Stimulated activated CD8-positive, alpha-beta memory T cell treated with anti-CD3 and anti-CD28 coated beads, Interleukin-4, amount 100 ng/mL, for 24 hours (primary cell): ENCODE data around the gene NOS3.

Experiments used
- DNase-seq: peaks from one replicate; pipeline ENCODE4 v3.0.0-alpha.2; 2020; ENCODE audit warnings: low read depth

NOS3 gene

DNA sequence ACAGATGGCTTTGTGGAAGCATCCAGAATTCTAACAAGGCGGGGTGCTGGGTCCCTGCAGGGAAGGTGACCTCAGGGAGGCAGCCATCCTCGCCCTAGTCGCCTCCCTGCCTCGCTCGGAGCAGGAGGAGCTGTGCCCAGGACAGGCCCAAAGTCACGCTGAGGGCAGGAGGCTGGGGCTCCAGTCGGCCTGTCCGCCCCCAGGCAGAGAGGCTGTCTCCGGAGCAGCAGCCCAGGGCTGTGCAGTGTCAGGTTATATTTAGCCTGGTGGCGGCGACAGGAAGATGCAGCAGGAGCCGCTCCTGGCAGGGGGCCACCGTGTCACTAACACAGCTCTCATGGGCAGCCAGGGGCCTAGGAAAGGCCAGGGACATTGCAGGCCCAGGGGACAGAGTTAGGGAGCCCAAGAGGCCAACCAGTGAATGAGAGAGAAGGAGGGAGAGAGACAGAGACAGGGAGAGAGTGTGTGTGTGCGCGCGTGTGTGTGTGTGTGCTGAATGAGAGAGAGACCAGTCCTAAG lies 26.2 kb upstream of the NOS3 start:
- DNase-seq = no peak

DNA sequence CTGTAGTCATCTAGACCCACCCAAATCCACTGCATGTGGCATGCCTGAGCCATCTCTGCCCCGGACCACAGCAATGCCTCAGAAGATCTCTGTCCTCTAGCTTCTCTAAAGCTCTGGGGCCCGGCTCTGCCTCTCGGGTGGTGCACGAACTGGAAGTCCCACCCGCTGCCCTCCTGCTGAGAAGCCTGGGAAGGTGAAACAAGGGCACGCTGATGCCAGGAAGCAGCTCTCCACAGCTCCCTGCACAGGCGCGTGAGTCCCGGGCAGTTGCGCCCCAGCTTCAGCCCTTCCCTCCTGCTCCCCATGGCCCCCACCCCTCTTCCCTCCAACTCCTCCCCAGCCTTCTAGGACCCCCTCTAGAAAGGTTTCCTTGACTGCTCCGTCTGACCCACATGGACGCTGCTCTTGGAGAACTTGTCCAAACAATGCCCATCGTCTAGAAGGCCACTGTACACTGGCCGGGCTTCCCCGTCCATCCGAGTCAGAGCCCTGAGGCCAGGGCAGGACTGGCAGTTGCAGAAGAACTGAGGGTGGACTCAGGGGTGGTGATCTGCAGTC lies 25.5 kb upstream of the NOS3 start:
- no peak for DNase-seq

DNA sequence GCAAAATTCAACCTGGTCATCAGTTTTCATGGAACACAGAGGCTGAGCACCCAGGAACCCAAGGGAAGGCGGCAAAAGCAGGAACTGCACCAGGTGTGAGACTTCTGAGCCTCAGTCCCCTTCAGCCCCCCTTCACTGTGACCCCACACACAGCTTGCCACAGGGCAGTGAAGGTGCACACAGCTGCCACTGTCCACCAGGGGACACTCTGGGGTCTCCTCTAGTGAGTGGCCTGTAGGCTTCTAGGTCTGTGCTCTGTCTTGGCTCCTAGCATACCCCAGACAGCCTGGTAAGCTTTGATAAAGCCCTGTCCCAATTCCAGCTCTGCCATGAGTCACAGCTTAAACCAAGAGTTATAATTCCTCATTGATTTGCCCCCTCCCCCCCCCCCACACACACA lies 24.8 kb upstream of the NOS3 start:
- DNase-seq = no peak

DNA sequence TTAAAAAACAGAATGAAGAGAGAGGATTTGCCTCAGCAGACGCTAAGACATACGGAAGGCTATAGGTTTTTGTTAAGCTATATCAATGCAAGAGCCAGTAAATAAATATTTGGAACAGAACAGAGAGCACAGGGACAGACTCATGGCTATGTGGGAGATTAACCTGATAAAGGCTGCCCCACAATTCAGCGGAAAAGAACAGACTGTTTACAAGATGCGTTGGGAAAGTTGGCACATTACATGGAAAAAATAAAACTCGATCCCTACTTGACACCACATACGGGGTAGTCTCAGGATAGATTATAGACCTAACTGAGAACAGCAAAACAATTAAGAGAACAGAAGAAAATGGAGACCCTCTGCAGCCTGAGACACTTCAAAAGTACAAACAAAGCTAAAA lies 23.5 kb upstream of the NOS3 start:
- no peak for DNase-seq

DNA sequence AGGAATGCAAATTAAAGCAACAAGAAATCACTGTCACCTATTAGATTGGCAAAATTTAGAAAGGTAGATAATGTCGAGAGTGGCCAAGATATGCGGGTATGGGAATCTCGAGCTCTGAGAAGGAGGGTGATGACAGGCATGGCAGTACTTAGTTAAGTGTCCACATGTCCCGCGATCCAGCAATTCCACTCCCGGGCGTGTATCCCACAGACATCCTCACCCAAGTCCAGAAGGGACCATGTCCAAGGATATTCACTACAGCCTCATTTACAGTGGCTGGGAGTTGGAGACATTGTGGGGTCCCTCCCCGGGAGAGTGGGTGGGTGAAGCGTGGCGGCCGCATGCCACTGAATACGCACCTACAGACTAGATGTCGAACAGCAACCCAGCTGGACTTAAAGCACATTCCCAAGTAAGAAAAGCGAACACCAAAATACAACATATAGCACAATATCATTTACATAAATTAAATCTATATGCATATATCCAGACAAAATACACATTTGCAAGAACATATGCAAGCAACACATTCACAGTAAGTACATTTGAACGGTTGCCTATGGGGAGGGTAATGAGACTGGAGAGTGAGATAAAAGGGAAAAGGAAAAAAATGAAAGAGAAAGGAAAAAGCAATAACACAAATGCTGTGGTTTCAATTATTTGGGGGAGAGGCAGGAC lies 22.6 kb upstream of the NOS3 start:
- DNase-seq = no peak

DNA sequence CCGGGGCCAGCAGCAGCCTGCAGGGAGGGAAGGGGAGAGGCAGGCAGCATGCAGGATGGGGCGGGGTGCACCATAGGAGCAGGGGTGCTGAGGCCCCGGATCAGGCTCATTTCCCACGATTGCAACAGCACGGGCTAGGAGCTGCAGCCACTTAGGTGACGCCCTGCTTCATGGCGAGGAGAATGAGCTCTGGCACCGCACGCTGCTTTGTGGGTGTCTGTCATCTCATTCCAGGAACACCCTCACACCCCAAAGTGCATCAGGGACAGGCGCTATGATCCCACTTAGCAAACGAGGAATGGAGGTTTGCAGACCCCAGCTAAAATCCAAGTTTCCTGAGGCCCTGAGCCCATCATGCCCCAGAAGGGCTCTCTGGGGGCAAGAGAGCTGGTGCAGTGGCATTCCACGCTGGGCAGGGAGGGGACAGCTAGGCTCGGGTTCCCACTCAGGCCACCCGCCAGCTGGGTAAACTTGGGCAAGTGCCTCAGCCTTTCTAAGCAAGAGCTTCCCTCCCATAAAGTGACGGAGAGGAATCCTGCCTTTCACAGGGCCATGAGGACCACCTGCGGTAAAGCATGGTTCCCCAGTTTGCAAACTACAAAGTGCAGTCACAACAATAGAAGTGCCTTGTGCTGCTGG lies 22.0 kb upstream of the NOS3 start:
- DNase-seq = no peak

DNA sequence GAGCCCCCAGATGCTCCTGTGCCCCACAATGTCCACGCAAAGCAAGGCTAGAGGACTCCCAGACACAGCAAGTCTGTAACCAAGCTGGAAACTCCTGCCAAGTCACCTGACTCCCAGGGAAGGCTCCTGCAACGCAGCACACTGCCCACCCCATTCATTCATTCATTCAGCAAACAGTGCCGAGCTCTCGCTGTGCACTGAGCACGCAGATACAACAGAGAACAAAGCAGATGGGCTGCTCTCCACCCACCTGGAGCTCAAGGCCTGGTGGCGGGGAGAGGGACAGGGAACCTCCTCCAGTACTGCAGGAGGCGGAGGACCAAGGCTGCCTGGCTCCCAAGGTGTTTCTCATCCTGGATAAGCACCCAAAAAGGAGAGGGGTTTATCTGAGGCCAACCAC lies 21.3 kb upstream of the NOS3 start:
- DNase-seq = no peak

DNA sequence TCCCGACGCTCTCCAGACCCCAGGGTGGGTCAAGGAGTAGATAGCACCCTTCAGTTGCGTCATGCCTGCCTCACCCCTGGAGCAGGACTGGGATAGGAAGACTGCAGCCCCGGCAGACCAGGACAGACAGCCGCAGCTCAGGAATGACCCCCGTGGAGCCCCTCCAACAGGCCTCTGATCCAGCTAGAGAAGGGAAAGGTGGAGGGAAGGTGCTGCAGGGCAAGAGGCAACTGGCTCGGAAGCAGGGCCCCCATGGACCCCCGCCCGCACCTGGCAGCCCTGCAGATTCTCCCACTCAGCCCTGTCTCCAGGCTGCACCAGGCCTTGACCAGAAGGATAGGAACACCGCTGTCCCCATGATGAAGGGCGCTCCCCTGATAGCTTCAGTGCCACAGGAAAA lies 20.4 kb upstream of the NOS3 start:
- DNase-seq = no peak

DNA sequence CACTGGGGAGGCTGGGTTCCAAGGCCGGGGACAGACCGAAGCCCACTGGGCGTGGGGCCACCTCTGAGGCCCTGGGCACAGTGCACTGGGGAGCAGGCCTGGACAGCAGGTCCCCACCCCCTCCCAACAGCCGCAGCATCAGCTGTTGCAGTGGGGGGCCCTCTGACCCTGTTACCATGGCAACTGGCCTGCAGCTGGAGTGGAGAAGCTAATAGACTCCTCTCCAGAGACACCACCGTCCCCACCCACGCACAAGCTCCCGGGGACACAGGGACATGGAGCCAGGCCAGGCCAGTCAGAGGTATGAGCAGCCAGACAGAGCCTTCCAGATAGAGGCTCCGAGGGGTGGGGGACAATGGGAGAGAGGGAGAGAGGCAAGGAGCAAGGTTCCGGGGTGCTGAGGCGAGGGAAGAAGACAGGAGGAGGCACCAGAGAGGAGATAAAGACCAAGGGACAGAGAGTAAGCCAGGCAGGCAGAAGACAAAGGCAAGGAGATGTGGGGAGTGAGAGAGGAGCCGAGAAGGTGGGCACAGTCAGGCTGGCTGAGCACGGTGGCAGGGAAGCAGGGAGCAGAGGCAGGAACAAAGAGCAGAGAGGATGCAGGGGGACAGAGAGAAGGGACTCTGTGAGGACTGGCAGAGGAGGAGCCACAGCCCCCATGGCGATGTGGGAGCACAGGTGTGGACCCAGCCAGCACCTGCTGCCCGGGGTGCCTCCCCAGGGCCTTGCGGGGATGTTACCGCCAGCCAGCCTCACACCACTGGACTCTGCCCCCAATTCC lies 19.4 kb upstream of the NOS3 start:
- DNase-seq = no peak

DNA sequence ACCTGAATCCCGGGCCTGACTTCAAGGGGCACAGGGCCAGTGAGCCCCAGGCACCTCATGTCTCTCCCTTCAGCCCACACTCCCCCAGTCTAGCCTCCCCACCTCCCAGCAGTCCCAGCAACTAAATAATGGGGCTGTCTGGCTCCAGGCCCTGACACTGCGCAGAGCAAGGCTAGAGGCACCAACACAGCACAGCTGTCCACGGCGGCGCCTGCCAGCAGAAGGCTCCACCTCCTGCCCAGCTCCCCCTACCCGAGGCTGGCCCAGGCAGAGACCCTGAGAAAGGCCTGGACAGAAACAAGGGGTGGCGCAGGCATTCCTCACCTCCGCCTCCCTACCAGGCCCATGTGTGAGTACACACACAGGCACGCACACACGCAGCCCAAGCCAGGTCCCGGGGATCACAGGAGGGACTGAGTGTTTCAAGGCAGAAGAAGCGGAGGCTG lies 18.8 kb upstream of the NOS3 start:
- DNase-seq = no peak

DNA sequence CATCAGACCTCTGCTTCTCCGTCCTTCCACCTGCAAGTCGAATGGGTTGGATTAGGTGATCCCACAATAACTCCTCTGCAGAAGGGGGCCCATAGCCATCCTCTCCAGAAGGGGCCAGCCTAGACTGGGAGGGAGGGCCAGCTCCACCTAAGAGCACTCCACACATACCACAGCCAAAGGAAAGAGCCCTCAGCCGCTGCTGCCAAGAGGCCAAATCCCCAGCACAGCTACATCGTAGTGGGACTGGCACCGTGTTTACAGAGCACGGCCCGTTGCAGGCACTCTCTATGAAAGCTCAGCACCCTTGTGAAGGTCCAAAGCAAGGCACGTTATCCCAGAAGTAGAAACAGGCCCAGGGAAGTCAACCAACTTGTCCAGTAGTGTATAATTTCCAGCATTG lies 18.1 kb upstream of the NOS3 start:
- DNase-seq = no peak

DNA sequence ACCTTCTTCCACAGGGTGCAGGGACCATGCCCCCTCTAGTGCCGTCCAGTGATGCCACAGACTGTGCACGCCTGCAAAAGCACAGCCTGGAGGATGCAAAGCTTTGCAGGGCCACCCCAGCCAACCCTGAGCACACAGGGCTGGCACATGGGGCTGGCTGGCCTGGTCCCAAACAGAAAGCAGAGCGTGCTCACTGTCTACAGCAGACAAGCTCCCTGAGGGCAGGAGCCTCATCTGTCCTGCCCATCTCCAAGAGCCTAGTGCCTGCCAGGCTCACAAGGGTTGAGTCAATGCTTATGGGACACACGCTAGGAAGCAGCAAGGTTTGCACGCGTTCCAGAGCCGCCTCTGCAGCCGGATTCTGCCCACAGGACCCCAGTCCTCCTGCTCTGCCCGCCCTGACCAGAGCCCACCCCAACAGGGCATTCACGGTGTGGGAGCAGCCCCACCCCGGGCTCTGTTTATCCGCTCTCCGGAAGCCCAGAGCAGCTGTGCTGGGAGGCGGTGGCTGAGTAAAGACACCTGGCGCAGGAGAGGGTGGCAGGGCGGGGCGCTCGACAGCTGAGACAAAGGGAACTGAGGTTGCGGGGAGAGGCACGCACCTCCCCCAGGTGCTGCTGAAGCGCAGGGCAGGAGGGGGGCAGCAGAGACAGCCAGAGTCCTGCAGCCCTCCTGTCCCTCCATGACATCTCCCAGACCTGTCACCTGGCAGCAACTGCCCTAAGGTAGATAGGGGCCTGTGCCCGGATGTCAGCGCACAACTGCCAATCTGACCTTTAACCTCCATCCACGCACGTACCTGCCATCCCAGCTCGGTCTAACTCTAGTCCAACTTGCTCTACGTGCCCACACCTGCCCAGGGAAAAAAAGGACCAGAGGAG lies 17.0 kb upstream of the NOS3 start:
- DNase-seq = no peak

DNA sequence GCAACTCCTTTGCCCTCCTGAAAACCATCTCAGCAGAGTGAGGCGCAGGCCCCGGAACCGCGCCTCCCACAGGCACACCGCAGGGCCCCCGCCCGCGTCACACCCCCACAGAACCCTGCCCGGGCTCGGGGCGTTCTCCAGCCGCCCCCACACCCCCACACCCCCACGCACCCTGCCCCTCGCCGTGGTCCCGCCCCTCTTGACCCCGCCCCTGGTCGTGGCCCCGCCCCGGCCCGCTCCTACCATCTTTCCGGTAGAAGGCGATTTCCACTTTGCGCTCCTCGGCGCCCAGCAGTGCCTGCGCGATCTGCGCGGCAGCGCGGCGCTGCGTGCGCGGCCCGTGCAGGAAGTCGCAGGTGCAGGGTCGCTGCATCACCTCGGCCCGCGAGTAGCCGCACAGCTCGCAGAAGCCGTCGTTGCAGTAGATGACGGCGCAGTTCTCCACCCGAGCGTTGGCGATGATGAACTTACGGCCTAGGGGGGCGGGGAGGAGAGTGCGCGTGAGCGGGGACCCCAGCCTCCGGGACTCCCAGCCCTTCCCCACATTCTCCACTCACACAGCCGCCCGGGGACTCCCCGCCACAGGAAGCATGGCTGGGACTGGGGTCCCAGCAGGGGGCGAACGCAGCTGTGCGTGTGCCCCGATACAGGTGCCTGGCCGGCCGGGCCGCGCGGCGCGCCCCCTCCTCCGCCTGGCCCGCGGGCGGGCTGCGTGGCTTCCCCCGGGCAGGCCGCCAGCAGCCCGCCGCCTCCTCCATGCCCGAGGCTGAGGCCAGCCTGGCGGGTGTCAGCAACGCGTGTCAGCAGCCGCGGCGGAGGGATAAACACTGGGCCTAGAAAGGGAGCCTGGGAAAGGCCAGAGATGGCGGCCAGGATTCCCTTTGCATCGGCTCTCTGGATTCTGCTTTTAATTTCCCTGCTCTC lies 16.1 kb upstream of the NOS3 start:
- DNase-seq = peak; percentile 62

DNA sequence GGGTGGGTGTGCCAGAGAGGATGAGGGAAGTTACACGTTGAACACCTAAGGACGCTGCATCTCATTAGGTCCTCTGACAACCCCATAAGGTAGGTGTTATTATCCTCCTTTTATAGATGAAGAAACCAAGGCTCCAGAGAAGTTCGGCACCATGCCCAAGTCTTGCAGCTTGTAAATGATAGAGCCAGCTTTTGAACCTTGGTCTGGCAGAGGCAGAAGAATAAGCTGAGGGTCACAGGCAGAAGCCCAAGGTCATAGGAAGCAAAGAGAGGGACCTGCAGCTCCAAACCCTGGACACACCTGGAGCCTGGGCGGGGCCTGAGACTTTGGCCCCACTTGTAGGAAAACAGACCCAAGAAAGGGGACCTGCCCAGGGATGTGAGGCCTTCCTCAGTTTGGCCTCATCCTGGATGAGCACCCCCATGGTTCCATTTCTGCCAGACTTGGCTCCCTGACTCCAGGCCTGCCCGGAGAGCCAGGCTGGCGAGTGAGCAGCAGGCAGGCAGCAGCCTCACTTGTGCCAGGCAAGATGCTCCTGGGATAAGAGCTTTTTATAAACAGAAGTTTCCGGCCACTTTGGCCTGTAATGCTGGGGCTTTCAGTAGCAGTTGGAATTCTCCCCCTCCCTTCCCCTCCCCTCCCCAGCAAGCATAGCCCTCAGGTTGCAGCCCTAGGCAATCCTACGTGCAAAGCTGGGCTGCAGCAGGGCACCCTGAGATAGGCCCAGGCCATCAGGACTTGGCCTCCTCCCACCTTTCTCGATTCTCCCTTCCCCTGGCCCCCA lies 15.1 kb upstream of the NOS3 start:
- no peak for DNase-seq

DNA sequence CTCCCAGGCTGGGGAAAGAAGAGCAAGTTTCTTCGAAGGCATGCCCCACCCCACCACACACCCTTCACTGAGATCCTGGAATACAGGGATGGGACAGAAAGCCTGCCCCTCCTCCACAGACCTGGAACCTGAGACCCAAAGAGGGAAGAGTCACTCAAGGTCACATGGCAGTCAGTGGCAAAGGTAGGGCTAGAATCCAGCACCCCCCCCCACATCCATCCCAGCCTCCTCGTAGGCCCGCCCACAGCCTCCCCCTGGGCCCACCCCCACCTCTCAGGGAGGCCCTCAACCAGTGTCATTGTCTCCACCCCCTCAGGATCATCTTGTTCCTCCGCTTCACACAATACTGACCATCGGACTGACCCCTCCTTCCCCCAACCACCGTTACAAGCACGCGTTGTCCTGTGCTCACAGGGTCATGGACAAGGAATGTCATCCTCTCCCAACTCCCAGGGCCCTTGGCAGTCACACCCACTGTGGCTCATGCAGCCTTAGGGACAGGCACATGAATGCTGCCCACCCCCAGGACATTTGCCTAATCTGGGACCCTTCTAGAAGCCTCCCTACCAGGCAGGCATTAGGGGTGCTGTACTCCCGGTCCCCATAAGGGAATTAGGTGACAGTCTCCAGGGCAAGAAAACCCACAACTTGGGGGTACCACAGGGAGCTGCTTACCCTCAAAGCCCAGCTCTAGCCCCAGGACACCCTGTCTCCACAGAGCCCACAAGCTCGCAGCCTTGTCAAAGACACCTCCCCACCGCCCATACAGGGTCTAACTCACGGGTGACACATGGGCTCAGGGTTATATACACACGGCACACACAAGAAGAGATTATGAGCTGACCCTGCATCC lies 14.1 kb upstream of the NOS3 start:
- DNase-seq = no peak

DNA sequence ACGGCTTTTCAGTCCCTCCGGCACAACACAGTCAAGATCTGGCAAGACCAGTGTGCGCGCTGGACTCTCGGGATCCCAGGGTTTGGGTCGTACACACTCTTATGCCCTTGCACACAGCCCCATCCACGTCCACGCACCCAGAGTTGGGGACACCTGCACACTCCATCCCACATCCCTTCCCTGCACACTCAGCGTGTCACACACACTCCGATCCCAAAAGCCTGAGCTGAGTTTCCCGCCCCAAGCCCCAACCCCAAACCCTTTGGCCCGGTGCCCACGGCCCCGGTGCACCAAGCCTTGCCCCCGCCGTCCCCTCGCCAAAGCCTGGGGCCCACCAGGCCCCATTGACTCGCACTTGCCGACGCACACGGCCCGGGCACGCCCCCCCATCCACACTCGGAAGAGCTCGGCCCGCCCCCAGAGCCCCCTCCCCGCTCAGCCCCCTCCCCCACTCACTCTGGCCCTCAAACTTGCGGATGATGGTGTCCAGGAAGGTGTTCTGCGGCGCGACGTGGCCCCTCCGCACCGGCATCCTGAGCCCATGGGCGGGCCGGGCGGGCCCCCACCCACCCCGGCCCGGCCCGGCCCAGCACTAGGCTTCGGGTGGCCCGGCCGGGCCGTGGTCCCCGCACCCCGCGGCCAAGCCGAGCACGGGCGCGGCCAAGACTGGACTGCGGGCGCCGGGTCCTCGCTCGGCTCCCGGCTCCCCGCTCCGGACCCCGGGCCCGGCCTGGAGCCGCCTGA lies 13.3 kb upstream of the NOS3 start:
- DNase-seq = no peak

DNA sequence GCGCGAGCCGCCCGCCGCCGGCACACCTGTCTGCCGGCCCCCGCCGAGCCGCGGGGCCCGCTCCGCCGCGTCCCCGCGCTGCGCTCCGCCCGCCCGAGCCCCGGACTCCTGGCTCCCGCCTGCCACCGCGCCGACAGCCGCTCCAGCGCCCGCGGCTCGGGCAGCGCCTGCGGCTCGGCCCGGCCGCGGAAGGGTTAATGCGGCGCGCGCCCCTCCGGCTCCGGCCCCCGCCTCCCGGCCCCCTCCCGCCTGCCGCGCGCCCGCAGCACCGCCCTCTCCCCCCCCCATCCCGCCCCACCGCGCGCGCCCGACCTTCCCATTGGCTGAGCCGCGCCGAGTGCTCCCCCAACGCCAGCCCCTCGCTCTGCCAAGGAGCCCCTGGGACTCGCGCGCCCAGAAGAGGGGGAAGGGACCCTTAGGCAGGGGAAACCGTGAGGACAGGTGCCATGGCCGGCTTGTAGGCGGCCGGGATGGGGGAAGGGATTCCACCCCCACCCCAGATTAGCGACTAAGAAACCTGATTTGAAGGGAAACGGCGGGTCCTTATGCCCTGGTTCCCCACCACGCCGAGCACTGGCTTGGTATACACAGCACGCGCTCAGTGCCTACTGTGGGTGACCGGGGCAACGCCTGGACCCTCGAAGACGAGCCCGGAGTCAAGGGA lies 12.6 kb upstream of the NOS3 start, which contains the start of gene KCNH2:
Gene KCNH2, minus strand, starts transcription at position 196 of the 664 bp plus-strand sequence. CDS start 408 bp downstream, outside the sequence.
- no peak for DNase-seq
